Nucleus accumbens (tissue), 56 donors: ENCODE results near the gene DENND1C.
"Not testable (repeated sequence)": the region's sequence is repeated elsewhere in the genome, so short reads cannot be mapped to it uniquely, and the experiment has no call there.

Experiments used
- DNase-seq, 56 donors: peaks; one replicate each; lab custom pipeline; 2025; lab: John Stamatoyannopoulos, UW

Gene DENND1C

DNA sequence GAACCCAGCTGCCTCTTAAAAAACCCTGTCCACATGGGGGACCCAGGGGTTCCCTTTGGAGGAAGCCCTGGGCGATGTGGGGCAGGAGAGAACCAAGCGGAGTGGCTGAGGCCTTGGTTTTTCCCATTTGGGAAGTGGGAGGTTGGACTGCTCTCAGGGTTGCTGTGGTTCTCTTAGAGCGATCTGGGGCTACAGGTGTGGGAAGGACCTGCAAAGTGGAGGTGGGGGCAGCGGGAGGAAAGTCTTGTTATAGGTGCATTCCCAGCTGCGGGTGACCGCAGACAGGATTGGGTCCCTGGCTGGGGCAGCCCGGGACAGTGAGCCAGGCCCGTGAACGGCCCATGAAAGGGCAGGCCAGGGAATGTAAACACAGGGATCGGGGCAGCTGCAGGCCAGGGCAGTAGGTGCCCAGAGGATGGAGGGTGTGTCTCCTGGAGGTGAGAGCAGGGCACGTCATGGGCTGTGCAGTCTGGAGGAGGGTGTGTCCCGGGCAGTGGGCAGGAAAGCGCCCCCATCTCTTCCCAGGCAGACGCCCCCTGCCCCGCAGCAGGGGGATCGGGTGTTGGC lies 22.8 kb downstream of the DENND1C start:
- peak in 3 of 56 donors; percentile 13 to 24 (median 22) for DNase-seq

DNA sequence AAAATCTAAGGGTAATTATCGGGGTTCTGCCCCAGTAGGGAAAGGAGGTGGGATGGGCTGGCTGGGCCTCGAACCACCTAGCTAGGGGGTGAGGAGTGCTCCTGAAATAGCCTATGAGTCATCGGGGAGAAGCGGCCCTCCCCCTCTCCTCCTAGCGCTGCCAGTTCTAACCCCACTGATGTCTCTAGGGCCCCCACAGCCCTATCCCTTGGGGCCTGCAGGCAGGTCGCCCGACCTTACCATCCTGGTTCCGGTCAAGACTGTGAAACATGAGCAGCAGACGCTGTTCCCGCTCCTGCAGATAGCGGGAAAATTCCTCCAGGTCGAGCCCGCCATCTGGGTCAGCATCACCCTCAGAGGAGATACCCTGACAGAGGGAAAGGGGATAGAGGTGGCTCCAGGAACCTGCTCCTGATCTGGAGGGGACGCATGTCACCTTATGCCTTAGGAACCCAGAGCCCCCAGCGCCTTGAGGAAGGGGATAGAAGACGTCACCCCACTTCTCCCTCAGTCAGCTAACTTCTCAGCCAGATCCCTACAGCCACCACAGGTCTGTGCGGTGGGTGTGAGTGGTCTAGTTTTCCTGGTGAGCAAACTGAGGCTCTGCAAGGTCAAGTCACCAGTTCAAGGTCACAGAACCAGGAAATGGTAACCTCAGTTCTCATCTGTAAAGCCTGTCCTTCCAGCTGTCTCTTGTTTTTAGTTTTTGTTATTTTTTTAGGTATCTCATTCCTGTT lies 23.5 kb downstream of the DENND1C start:
- peak in 9 of 56 donors; percentile 2 to 37 (median 8) for DNase-seq

DNA sequence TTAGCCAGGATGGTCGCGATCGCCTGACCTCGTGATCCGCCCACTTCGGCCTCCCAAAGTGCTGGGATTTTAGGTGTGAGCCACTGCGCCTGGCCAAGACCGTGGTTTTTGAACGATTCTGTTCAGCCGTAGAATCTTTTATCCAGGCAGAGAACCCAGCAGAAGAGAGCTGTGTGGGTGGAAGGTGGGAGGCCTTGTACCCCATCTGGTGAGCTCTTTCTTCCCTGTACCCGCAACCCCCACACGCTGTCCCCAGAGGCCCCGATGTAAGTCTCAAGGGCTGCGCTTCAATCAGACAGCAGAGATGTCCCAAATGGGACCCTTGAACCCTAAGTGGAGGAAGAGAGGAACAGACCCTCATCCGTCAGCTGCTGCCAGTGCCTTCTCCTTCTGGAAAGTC lies 25.7 kb downstream of the DENND1C start:
- DNase-seq, result no peak

DNA sequence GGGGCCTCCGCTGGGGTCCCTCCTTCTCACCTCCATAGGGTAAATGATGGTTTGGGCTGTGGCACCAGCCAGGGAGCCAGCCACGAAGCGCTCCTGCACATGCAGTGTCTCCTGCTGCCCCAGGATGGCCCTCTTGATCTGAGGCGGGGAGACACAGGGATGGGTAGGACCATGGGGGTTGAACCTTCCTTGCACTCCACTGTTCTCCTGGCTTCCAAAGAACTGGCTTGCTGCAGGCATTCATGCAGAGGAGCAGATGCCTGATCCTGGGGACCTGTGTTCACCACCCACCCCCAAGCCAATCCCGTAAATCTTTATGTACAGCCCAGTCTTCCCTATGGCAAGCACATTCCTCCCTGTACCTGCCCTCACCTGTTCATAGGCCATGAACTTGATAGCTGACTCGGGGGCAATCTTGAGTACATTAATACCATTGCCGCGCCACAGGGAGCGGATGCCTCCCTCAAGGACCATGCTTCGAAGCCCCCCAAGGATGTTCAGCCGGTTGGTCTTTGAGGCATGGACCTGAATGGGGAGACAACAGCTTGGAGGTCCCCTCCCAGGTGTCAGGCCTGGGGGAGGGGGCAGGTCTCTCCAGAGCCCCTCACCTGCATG lies 27.5 kb downstream of the DENND1C start:
- DNase-seq, result no peak

DNA sequence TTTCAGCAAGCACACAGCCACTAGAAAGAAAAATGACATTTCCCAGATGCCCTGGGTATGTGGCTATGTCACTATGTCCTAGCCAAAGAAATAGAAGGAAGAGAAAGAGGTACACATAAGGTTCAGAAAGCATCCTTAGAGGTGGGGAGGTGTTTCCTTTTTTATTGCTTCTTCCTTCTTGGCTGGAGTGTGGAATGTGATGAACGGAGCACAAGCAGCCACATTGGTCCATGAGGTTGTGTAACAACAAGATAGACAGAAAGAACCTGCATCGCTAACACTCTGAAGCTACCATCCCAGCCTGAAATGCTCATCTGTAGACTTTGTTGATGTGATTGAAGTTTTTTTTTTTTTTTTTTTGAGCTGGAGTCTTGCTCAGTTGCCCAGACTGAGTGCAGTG lies 28.7 kb downstream of the DENND1C start:
- DNase-seq, result no peak

DNA sequence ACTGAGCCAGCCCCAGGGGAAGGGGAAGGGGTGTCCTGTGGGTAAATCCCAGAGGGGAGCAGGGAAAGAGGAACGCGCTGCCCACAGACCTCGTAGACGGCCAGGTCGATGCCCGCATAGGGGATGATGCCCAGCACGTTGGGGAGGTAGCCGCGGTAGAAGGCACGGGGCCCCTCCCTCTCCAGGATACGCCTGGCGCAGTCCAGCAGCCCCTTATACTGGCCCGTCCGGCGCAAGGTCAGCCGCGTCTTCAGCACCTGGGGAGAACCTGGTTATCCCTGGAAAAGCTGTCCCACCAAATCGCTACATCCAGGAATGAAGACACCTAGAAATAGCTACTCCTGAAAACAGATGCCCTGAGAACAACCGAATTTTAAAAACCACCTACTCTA lies 29.4 kb downstream of the DENND1C start:
- DNase-seq, result no peak

DNA sequence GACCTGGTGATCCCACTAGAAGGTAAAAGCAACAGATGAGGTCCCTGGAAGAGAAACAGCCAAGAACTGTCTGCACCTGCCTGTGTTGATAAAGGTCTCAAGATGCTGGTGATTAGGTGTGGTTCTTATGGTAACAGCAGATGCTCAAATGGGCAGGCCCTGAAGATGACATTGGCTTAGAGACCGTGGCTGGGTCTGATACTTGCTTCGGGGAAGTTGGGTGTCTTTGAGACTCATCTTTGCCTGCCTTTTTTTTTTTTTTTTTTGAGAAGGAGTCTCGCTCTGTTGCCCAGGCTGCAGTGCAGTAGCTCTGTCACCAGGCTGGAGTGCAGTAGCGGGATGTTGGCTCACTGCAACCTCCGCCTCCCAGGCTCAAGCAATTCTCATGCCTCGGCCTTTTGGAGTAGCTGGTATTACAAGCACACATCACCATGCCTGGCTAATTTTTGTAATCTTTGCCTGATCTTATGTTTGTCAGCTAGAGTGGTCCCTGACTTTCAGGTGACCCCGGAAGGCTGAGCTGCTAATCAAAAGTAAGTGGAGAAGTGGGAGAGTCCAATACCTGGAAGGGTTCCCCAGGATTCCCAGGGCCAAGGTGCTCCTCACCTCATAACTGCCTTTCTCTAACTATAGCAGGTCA lies 29.9 kb downstream of the DENND1C start:
- DNase-seq, result no peak

DNA sequence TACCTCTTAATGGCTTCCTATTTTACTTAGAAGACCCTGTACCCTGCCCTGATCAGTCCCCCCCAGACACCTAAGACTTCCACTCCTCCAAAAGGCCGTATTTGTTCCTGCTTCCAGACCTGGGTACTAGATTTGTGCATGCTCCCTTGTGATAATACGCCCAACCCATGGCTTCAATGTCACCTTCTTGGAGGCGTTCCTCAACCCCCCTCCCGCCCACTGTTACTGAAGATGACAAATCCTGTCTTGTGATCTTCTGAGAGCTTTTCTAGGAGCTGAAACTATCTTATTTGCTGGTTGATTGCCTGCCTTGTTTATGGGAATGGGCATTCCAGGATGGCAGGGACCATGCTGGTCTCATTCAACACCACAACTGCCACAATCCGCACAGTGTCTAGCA lies 31.4 kb downstream of the DENND1C start:
- peak in 29 of 56 donors; percentile 2 to 66 (median 34) for DNase-seq

DNA sequence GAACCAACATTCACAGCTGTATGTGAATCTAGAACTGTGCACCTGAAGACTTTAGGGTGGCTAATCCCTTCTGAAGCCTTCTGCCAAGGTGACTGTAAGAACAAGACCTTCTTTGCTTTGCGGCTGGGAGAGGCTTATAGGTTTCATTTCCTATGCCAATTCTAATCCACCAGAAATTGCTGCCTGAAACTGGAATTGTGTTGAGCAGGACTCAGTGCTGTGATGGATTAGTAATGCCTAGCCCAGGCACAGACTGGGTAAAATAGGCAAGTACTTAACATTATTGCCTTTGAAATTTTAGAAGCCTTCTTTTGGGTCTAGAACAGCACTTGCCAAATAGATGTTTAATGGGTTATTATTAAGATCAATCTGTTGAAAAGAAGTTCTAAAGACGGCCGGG lies 33.5 kb downstream of the DENND1C start:
- no peak for DNase-seq

DNA sequence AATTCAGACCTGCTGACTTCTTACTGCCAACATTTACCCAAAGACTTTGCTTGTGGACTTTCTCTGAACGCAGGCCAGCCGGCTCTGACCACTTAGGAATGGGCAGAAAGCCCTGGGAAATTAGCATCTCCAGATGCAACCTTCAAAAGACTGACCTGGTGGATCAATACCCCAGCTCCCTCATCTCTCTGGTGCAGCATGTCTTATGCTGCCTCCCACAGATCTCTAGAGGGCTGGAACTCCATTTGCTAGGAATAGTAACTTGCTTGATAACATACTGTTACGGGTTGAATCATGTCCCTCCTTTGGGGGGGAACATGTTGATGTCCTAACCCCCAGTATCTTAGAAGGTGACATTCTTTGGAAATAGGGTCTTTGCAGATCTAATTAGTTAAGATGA lies 35.1 kb downstream of the DENND1C start:
- DNase-seq, result no peak

DNA sequence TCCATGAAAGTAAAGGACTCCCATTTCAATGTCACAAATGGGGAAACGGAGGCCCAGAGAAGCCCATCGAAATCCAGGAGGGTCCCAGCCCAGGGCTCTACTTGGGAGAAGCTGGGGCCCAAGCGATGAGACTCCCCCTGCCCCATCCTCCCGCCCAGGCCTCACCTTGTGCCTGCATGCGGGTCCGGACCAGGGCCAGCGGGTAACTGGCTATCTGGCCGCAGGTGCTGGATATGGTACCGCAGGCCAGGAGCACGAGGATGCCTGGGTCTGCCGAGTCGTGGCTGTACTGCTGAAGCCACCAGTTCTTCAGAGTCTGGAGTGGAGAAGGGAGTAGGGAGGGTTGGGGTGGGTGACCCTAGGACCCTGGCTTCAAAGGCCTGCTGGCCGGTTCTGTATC lies 37.6 kb downstream of the DENND1C start:
- no peak for DNase-seq

DNA sequence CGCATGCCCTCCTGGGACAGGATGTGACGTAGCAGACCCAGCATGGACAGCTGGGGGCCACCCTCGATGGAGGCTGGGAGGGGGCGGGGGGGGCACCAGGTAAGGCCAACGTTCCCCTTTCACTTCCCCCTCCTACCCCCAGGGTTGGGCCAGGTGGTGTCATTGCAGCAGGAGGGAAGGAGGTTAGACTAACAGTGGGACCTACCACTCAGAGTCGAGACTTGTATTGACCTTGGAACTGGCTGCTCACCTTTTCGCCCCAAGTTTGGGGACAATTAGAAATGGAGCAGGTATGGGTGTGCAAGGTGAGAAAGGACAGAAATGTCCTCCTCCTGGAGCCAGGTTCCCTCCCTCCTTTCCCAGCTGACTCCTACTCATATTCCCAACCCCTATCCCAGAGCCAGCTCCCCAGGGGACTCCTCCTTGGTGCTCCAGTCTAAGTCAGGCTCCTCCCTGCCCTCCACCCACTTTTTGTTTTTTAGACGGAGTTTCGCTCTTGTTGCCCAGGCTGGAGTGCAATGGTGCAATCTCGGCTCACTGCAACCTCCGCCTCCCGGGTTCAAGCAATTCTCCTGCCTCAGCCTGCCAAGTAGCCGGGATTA lies 39.4 kb downstream of the DENND1C start:
- no peak for DNase-seq

DNA sequence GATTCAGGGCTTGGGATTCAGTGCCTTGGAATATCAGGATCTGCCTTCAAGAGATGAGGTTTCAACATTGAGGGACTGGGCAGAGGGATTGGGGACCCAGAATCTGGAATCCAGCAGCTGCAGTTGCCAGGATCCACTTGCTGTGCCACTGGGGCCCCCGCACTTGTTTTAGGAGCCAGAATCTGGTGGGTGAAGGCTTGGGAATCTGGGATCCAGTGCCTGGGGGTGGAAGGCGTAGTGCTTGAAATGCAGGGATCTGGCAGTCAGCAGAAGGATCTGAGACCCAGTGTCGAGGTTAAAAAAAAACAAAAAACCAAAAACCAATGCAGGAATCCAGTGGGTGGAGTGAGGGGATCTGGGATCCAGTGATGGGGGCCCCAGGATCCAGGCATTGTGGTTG lies 40.7 kb downstream of the DENND1C start:
- no peak for DNase-seq

DNA sequence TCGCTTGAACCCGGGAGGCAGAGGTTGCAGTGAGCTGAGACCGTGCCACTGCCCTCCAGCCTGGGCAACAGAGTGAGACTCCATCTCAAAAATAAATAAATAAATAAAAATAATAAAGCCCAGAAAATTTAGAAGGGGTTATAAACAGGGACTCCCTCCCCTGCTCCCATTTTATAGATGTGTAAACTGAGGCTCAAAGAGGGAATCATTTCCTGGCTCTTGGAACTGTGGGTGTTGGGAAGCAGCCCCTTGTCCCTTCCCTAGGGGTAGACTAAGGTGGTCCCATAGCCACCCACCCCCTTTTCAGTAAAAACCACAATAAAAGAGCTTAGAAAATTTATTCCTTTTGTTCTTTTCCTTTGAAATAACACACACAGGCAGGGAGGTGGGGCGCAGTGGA lies 41.8 kb downstream of the DENND1C start:
- no peak for DNase-seq

DNA sequence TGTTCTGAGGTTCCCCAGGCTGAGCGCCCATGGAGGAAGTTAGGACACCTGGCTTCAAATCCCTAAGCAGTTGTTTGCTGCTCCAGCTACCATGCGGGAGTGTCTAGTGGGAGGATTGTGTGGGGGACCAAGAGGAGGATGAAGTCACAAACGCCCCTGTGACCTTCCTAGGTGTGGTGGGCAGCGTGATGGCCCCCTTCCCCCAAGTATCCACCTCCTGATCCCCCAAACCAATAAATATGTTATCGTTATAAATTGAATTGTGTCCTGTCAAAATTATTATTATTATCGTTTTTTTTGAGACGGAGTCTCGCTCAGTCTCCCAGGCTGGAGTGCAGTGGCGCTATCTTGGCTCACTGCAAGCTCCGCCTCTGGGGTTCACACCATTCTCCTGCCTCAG lies 47.9 kb downstream of the DENND1C start, which contains the start of gene SLC25A41:
Gene SLC25A41, minus strand, starts transcription at position 101 of the 400 bp plus-strand sequence. Its CDS starts 70 bp downstream, at position 31.
- no peak for DNase-seq

DNA sequence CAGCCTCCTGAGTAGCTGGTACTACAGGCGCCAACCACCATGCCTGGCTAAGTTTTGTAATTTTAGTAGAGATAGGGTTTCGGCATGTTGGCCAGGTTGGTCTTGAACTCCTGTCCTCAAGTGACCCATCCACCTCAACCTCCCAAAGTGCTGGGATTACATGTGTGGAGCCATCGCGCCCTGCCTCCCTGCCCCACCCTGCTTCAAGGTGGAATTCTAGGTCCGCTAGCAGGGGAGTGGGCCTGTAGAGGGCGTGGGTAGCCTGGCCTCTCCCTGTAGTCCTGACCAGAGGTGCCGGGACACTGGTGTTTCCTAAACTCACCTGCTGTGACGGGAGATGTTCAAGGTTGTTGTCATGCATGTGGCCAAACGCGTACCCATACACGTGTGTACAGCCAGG lies 48.4 kb downstream of the DENND1C start:
- no peak for DNase-seq

DNA sequence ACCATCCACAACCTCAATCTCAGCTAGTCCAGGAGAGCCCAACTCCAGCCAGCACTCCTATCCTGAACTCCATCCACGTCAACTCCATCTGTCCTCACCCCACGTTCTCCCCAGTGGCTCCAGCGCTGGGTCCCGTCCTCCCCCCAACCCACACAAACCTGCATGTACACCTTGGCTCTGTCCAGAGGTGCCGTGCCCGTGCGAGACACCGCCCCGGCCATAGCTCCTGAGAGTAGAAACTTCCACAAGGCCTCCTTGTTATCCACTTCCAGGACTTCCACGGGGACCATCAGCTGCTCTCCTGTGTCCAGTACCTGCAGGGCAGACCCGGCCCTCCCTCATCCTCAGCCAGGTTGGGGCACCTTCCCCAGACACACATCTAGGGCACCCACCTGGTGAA lies 49.7 kb downstream of the DENND1C start:
- no peak for DNase-seq

DNA sequence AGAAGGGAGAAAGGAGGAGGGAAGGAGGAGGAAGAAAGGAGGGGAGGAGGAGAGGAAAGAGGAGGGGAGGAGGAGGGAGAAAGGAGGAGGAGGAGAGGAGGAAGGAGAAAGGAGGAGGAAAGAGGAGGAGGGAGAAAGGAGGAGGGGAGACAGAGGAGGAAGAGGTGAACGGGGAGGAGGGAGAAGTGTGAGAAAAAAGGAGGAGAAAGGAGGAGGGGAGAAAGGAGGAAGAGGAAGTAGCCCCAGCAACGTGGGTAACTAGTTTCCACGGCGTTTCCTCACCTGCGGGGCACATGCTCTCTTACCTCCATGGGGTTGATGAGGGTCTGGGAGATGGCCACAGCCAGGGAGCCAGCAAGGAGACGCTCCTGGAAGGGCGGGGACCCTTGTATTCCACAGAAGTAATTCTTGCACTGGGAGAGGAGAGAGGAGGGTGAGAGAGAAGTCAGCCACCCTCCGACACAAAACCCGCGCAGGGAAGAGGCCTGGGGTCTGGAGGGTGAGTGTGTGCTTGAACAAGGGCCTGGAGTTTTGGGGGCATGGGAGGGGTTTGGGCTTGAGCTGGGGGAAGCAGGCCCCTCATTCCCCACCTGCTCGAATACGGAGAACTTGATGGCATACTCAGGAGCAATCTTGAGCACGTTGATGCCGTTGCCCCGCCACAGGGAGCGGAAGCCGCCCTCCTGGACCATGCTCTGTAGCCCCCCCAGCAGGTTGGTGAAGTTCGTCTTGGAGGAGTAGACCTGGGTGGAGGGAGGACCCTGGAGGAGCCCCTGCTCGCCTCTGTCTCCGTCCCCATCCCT lies 52.0 kb downstream of the DENND1C start:
- DNase-seq, result no peak

DNA sequence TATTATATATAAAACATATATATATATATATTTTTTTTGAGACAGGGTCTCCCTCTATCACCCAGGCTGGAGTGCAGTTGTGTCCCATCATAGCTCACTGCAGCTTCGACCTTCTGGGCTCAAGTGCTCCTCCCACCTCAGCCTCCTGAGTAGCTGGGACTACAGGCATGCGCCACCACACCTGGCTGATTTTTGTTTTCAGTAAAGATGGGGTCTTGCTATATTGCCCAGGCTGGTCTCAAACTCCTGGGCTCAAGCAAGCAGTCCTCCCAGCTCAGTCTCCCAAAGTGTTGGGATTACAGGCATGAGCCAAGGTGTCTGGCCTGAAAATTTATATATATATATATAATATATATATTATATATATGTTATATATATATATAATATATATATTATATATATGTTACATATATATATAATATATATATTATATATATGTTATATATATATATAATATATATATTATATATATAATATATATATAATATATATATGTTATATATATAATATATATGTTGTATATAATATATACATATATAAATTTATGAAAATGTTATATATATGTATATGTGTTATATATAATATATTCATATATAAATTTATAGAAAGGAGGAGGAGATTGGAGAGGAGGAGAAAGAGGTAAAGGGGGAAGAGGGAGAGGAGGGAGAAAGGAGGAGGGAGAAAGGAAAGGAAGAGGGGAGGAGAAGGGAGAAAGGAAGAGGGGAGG lies 52.7 kb downstream of the DENND1C start:
- not testable (repeated sequence) for DNase-seq

DNA sequence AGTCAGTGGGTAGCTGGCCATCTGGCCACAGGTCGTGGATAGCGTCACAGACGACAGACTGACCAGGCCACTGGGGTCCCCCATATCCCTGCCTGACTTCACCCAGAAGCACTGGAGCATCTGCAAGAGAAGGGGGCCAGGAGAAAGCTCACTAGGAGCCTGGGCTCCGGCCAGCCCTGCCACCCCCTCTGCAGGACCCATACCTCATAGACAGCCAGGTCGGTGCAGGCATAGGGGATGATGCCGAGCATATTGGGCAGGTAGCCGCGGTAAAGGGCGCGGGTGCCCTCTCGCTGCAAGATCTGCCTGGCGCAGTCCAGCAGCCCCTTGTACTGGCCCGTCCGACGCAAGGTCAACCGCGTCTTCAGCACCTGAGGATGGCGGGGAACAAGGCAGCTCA lies 54.5 kb downstream of the DENND1C start:
- DNase-seq, result no peak
